ENCODE data around the gene RNU6-8. TPM values are rescaled to one million over a fixed set of nuclear protein-coding genes. Genes with fewer than 3 reads are reported as not detected.

The RNU6-8 gene
- total RNA-seq (not detected), polyA plus RNA-seq (not detected)
- long read RNA-seq, donor 1 = 0 reads
- long read RNA-seq, donor 2 = 0 reads

- no peaks in the 10 kb centered on the region for H3K9me3 ChIP-seq (ENCODE audit: control insufficient read depth, low read length)
- intact Hi-C loops (cut with DNase I) = loop anchor here (2.0 to 5.0 kb wide), 3 partner anchors 49 to 126 kb away; partner anchors contain the start of gene ARHGAP5 (in 2 of the 2)
- ATAC-seq (ENCODE audit: low FRiP score) (peak; percentile 96), DNase-seq (peak; percentile 89 to 93)
- H3K27me3 ChIP-seq (ENCODE audit: control insufficient read depth in 1 of 2, insufficient read depth in 2 of 2, low read length in 1 of 2) = no peaks in the 10 kb centered on the region
- H3K36me3 ChIP-seq (ENCODE audit: control insufficient read depth in 1 of 2, insufficient read depth in 2 of 2, low read length in 1 of 2) = no peaks in the 10 kb centered on the region
- peak within 1 kb of the TSS; percentile 19 to 61 for H3K27ac ChIP-seq (ENCODE audit: low read depth in 1 of 2, low read length in 2 of 2)
- H3K4me3 ChIP-seq (ENCODE audit: low read length in 2 of 2) = peak within 1 kb of the TSS; percentile 62 to 88
- H3K4me1 ChIP-seq (ENCODE audit: control insufficient read depth in 1 of 2, insufficient read depth in 2 of 2, low read length in 2 of 2) = peaks cover 0 to 2% of the 10 kb centered on the region in 2 donors
- WGBS, 2 donors = 0% methylated on average over 57 of the region's 57 CpGs
These were observed at the start of gene RNU6-8 for GRCh38 chr14:32202998-32203882. Gene RNU6-8 (minus strand): TSS chr14:32203269.

DNA sequence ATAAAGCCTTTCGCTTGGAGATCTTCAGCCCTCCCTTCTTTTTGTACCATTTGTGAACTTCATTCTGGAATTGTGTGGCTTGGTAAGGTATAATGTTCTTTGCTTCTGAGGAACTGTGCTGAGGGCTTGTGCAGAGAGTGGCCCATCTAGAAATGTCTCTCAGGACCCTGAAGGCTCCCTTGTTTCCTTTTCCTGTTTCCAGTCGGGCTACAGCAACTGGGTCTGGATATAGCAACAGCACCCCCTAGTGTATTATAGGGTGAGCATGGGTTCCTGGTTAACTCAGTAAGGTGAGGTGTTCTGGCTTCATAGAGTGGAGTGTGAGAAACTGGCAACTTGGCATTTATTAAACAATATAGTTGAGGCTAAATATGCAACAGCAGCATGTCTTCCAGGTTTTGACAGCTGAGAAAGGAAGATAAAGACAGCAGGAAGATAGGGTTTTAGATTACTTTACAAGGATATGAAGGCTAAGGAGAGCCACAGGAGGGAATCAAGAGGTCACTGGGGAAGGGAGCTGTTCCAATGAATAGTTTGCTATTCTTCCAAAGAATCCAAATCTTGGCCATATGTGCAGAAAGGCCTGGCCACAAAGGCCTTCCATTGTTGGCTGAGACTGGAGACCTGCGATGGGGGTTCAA is 49.1 kb upstream of the RNU6-8 start:
- Histone ChIP-seq H3K4me1 (ENCODE audit: control insufficient read depth in 1 of 2, insufficient read depth in 2 of 2, low read length in 2 of 2) (no peaks in the 10 kb centered on the region), H3K27me3 (ENCODE audit: control insufficient read depth in 1 of 2, insufficient read depth in 2 of 2, low read length in 1 of 2) (no peaks in the 10 kb centered on the region), H3K27ac (ENCODE audit: low read depth in 1 of 2, low read length in 2 of 2) (no peak overlapping the region), H3K36me3 (ENCODE audit: control insufficient read depth in 1 of 2, insufficient read depth in 2 of 2, low read length in 1 of 2) (no peaks in the 10 kb centered on the region), H3K4me3 (ENCODE audit: low read length in 2 of 2) (no peak overlapping the region), H3K9me3 (ENCODE audit: control insufficient read depth, low read length) (no peaks in the 10 kb centered on the region)
- DNase-seq (no peak), ATAC-seq (ENCODE audit: low FRiP score) (peak; percentile 85)
- WGBS, 2 donors = 58 to 64% methylated on average over 3 of the region's 3 CpGs
- intact Hi-C loops (cut with DNase I) = loop anchor here (2.0 to 10.0 kb wide), 9 partner anchors 50 to 745 kb away; partner anchors contain the start of genes ARHGAP5 (in 1 of the 2), RNU6-7 (in 1 of the 2) and RNU6-8 (in 1 of the 2)

DNA sequence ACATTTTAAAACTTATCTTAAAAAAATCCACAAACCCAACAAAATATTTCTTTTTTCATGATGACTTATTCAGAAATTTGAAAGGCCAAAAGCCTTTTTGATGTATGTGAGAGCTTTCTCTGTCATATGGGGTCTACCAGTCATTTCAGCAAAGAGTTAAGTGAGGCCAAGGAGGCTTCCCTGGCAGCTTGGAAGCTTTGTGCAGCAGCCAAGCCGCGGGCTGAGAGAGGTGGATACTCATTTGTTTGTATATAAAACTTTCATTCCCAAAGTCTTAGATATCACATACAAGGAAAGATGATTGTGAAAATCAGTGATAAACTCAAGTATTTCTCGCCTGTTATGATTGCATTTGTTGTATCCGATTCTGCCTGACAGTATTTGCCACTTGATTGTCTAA is 48.5 kb upstream of the RNU6-8 start:
- intact Hi-C loops (cut with DNase I) = loop anchor here (5.0 to 10.0 kb wide), 6 partner anchors 49 to 744 kb away; partner anchors contain the start of genes RNU6-7 (in 1 of the 2) and RNU6-8 (in 1 of the 2)
- Histone ChIP-seq H3K4me3 (ENCODE audit: low read length in 2 of 2) (no peak overlapping the region), H3K4me1 (ENCODE audit: control insufficient read depth in 1 of 2, insufficient read depth in 2 of 2, low read length in 2 of 2) (no peaks in the 10 kb centered on the region), H3K27ac (ENCODE audit: low read depth in 1 of 2, low read length in 2 of 2) (no peak overlapping the region), H3K27me3 (ENCODE audit: control insufficient read depth in 1 of 2, insufficient read depth in 2 of 2, low read length in 1 of 2) (no peaks in the 10 kb centered on the region), H3K9me3 (ENCODE audit: control insufficient read depth, low read length) (no peaks in the 10 kb centered on the region), H3K36me3 (ENCODE audit: control insufficient read depth in 1 of 2, insufficient read depth in 2 of 2, low read length in 1 of 2) (no peaks in the 10 kb centered on the region)
- ATAC-seq (ENCODE audit: low FRiP score) (no peak), DNase-seq (no peak)
- 40 to 47% methylated on average over 4 of the region's 4 CpGs for WGBS, 2 donors

- Histone ChIP-seq H3K4me3 (ENCODE audit: low read length in 2 of 2) (no peak overlapping the region), H3K27ac (ENCODE audit: low read depth in 1 of 2, low read length in 2 of 2) (no peak overlapping the region), H3K36me3 (ENCODE audit: control insufficient read depth in 1 of 2, insufficient read depth in 2 of 2, low read length in 1 of 2) (no peaks in the 10 kb centered on the region), H3K27me3 (ENCODE audit: control insufficient read depth in 1 of 2, insufficient read depth in 2 of 2, low read length in 1 of 2) (no peaks in the 10 kb centered on the region), H3K9me3 (ENCODE audit: control insufficient read depth, low read length) (no peaks in the 10 kb centered on the region), H3K4me1 (ENCODE audit: control insufficient read depth in 1 of 2, insufficient read depth in 2 of 2, low read length in 2 of 2) (no peaks in the 10 kb centered on the region)
- ATAC-seq (ENCODE audit: low FRiP score) = no peak
- no peak for DNase-seq
- 80 to 87% methylated on average over 3 of the region's 3 CpGs for WGBS, 2 donors
- intact Hi-C loops (cut with DNase I) = loop anchor here (5.0 to 10.0 kb wide), 6 partner anchors 48 to 743 kb away; partner anchors contain the start of genes RNU6-7 (in 1 of the 2) and RNU6-8 (in 1 of the 2)
These were observed 47.6 kb upstream of the RNU6-8 start for GRCh38 chr14:32250681-32251080.

DNA sequence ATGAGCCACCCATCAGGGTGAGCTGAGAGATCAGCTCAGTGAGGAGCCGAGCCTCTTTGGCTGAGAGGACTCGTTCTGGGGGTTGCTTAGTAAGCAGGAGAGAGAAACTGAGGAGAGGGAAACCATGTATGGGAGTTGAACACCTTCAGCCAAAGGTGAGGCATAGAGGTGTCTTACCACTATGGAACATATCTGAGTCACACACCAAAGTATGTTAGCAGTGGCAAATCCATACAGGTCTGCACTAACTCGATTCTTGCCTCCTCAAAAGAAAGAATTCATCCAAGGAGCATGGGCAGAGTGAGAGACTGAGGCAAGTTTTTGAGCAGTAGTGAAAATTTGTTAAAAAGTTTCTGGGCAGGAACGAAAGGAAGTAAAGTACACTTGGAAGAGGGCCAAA is 46.7 kb upstream of the RNU6-8 start:
- DNase-seq = no peak

DNA sequence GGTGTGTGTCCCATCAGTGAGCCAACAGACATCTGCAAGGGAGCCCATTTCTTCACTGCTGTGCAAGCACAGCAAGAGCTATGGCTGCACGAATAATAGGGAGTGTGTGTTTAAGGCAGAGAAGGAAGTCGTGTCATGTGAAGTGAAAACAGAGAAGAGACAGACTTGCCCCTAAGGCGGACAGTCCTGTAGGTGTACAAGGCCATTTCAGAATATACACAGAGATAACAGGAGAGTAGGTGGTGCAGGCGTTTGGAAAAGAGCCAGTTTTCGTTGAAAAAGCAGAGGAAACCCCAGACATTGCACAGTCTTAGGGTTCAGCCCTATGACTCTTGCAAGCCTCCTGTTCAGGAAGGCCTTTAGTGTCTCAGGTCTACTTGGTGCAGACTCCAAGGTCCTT is 46.3 kb upstream of the RNU6-8 start:
- Histone ChIP-seq H3K9me3 (ENCODE audit: control insufficient read depth, low read length) (no peaks in the 10 kb centered on the region), H3K4me1 (ENCODE audit: control insufficient read depth in 1 of 2, insufficient read depth in 2 of 2, low read length in 2 of 2) (no peaks in the 10 kb centered on the region), H3K36me3 (ENCODE audit: control insufficient read depth in 1 of 2, insufficient read depth in 2 of 2, low read length in 1 of 2) (no peaks in the 10 kb centered on the region), H3K27ac (ENCODE audit: low read depth in 1 of 2, low read length in 2 of 2) (no peak overlapping the region), H3K4me3 (ENCODE audit: low read length in 2 of 2) (no peak overlapping the region), H3K27me3 (ENCODE audit: control insufficient read depth in 1 of 2, insufficient read depth in 2 of 2, low read length in 1 of 2) (no peaks in the 10 kb centered on the region)
- DNase-seq (no peak), ATAC-seq (ENCODE audit: low FRiP score) (no peak)
- intact Hi-C loops (cut with DNase I) = no loop called here
- WGBS, 2 donors = 81 to 87% methylated on average over 5 of the region's 5 CpGs

More for the DNA sequence above, 46.7 kb upstream of the RNU6-8 start:
- no peak for ATAC-seq (ENCODE audit: low FRiP score)
- 92 to 95% methylated on average over 4 of the region's 4 CpGs for WGBS, 2 donors
- intact Hi-C loops (cut with DNase I) = loop anchor here (5.0 to 10.0 kb wide), 6 partner anchors 47 to 742 kb away; partner anchors contain the start of genes RNU6-7 (in 1 of the 2) and RNU6-8 (in 1 of the 2)
- no peak overlapping the region for H3K27ac ChIP-seq (ENCODE audit: low read depth in 1 of 2, low read length in 2 of 2)
- H3K27me3 ChIP-seq (ENCODE audit: control insufficient read depth in 1 of 2, insufficient read depth in 2 of 2, low read length in 1 of 2) = no peaks in the 10 kb centered on the region
- H3K4me3 ChIP-seq (ENCODE audit: low read length in 2 of 2) = no peak overlapping the region
- H3K36me3 ChIP-seq (ENCODE audit: control insufficient read depth in 1 of 2, insufficient read depth in 2 of 2, low read length in 1 of 2) = no peaks in the 10 kb centered on the region
- H3K9me3 ChIP-seq (ENCODE audit: control insufficient read depth, low read length) = no peaks in the 10 kb centered on the region
- H3K4me1 ChIP-seq (ENCODE audit: control insufficient read depth in 1 of 2, insufficient read depth in 2 of 2, low read length in 2 of 2) = no peaks in the 10 kb centered on the region

GRCh38 chr14:32246751-32247150 is 43.7 kb upstream of the RNU6-8 start:
- 95 to 99% methylated on average over 5 of the region's 5 CpGs for WGBS, 2 donors
- H3K4me3 ChIP-seq (ENCODE audit: low read length in 2 of 2) = no peak overlapping the region
- ATAC-seq (ENCODE audit: low FRiP score) (no peak), DNase-seq (no peak)
- H3K27me3 ChIP-seq (ENCODE audit: control insufficient read depth in 1 of 2, insufficient read depth in 2 of 2, low read length in 1 of 2) = no peaks in the 10 kb centered on the region
- no peaks in the 10 kb centered on the region for H3K4me1 ChIP-seq (ENCODE audit: control insufficient read depth in 1 of 2, insufficient read depth in 2 of 2, low read length in 2 of 2)
- H3K36me3 ChIP-seq (ENCODE audit: control insufficient read depth in 1 of 2, insufficient read depth in 2 of 2, low read length in 1 of 2) = no peaks in the 10 kb centered on the region
- no peak overlapping the region for H3K27ac ChIP-seq (ENCODE audit: low read depth in 1 of 2, low read length in 2 of 2)
- H3K9me3 ChIP-seq (ENCODE audit: control insufficient read depth, low read length) = no peaks in the 10 kb centered on the region
- intact Hi-C loops (cut with DNase I) = no loop called here

DNA sequence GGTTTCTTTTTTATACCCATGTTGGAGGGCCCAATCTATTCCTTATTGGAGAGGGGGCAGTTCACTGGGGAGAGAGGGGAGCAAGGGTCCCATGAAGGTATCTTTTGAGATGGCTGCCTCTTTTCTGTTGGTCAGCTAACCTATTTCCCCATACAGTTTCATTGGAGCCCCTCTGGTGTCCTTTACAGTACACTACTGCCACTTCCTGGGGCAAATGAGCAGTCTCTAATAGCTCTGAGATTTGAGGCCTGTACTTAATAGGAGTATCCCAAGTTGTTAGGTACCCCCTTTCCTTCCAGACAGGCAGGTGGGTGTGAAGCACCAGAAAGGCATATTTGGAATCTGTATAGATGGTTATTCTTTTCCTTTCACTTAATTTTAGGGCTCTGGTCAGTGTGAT is 41.3 kb upstream of the RNU6-8 start:
- DNase-seq = no peak
- H3K27ac ChIP-seq (ENCODE audit: low read depth in 1 of 2, low read length in 2 of 2) = no peak overlapping the region
- no peaks in the 10 kb centered on the region for H3K27me3 ChIP-seq (ENCODE audit: control insufficient read depth in 1 of 2, insufficient read depth in 2 of 2, low read length in 1 of 2)
- ATAC-seq (ENCODE audit: low FRiP score) = no peak
- no peaks in the 10 kb centered on the region for H3K36me3 ChIP-seq (ENCODE audit: control insufficient read depth in 1 of 2, insufficient read depth in 2 of 2, low read length in 1 of 2)
- H3K9me3 ChIP-seq (ENCODE audit: control insufficient read depth, low read length) = peaks cover 3% of the 10 kb centered on the region
- intact Hi-C loops (cut with DNase I) = no loop called here
- no peak overlapping the region for H3K4me3 ChIP-seq (ENCODE audit: low read length in 2 of 2)
- no peaks in the 10 kb centered on the region for H3K4me1 ChIP-seq (ENCODE audit: control insufficient read depth in 1 of 2, insufficient read depth in 2 of 2, low read length in 2 of 2)

Measured in aorta (tissue), 5 donors.